DMS 273 treated with DMSO at 0.1 percent for 48 hours (cell line): ENCODE measurements around the gene CGRRF1.

Experiments
- DNase-seq: peaks from one replicate; lab custom pipeline; 2025; lab: John Stamatoyannopoulos, UW

Gene CGRRF1

DNA sequence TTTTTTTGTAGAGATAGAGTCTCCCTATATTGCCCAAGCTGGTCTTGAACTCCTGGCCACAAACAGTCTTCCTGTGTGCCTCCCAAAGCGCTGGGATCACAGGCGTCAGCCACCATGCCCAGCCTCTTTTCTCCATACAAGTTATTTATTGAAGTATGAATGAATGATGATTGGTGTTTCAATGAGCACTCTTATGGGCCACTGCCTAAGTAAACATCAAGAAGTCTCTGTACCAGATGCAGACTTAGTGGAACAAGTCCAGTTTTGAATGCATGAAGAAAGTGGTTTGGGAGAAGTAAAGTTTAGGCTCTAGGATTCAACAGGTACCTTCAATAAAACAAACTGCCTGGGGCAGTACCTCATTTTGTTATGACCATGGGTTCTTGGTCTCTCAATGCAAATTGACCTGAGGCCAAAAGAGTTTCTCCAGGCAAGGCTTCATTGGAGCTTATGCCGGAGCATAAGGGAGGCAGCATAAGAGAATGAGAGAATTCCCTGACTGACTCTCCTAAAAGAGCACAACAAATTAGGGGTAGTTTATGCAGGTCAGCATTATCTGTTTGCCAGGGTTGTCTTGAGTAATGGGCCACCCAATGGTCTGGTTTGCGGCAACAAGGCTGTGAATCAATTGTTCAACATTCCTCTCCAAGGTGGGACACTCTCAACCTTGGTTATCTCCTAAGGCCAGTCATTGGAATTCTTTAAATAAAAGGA, 19.8 kb upstream of the CGRRF1 start:
- DNase-seq = no peak

DNA sequence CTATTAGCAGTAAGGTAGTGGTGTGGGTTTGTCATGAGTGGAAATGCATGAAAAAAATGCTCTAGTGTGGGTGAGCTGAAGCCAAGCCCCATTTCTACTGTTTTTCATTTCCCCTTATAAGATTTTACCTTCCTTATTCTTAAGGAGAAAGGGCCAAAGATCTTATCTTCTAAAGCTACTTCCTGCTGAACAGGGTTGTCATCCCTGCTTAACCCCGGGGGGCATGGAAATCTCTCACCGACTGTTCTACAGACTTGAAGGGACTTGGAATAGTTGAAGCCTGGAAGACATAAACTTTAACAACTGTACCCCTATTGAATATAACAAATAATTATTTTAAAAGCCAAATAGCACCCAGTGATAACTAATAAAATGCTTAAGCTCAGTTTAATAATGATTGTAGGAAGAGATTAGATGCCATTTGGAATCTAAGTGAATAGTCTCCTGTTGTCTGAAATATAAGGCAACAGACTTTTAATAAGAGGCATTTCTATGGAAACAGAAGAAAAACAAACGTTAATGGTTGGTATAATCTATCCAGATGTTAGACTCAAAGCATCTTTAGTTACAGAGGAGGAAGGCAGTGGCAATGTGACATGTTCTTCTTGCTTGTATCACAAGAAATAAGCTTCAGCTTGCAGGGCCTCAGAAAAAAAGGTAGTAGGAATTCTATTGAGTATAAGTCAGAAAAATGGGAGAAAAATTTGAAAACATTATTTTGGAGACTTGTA, 19.1 kb upstream of the CGRRF1 start:
- no peak for DNase-seq

- DNase-seq = no peak
Observed at GRCh38 chr14:54493293-54493692, 16.4 kb upstream of the CGRRF1 start.

GRCh38 chr14:54497224-54497623, 12.5 kb upstream of the CGRRF1 start:
- no peak for DNase-seq

DNA sequence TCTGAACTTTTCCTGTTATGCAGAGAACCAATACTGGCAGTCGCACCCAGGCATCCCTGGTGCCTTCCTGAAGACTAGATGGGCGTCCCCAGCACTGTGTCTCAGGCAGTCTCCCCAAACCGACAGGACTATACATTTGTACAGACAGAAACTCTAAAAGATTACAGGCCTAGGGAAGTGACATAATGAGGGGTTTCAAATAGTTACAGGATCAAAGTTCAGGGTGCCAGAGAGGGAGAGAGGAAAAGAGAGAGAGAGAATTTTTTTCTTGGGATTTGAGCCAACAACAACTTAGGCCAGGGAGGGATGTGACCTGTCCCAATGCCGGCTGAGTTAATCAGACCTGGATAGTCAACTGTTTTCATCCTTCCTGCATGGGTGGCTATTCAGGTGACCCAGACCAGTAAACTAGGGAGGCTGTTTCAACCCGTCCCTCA, 11.6 kb upstream of the CGRRF1 start:
- no peak for DNase-seq

- DNase-seq = no peak
Observed at GRCh38 chr14:54498579-54498978, 11.1 kb upstream of the CGRRF1 start.

GRCh38 chr14:54500744-54501143, 9.0 kb upstream of the CGRRF1 start:
- no peak for DNase-seq

- DNase-seq = no peak
Observed at GRCh38 chr14:54501480-54501879, 8.2 kb upstream of the CGRRF1 start.

DNA sequence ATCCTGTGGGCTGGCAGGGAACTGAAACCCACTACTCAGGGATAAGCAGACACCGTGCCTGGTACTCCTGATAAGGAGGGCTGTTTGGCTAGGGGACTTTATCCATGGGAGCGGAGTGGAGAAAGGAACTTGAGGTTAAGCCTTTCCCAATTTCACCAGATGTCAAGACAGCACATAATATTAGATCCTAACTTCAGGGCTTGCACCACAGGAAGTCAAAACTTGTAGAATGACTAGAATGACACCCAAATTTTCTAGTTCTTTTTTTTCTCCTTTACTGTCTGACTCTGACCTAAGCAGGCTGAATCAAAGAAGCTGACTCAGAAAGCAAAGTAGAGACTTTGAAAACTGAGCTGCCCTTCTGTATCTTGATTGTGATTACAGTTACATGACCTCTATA, 7.1 kb upstream of the CGRRF1 start:
- no peak for DNase-seq

DNA sequence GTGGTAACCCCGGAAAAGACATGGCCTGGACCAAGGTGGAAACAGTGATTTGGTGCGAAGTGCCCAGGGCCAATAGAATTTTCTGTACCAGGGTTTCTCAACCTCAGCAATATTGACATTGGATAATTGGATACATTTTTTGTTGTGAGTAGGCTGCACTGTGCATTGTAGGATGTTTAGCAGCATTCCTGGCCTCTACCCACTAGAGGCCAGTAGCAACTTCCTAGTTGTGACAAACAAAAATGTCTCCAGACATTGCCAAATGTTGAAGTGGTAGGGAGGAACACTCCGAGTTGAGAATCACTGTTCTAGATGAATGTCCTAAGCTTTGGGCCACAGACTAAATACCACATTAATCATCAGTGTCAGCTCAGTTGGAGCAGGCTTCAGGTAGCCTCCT, 6.2 kb upstream of the CGRRF1 start:
- no peak for DNase-seq

- no peak for DNase-seq
Observed at GRCh38 chr14:54512393-54512792, 2.7 kb downstream of the CGRRF1 start.

- DNase-seq = no peak
Observed at GRCh38 chr14:54515670-54516069, 6.0 kb downstream of the CGRRF1 start.

DNA sequence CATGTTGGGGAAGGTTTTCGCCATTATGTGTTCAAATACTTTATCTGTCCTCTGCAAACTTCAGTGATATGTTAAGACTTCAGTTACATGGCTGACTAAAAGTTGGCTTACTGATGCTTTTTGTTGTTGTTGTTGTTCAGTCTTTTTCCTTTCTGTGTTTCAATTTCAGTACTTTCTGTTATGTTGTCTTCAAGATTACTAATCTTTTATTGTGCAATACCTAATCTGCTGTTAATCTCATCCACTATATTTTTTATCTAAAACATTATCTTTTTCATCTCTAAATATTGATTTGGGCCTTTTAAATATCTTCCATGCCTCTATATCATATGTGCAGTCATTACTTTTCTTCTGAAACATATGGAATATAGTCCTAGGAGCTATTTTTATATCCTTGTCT, 7.0 kb downstream of the CGRRF1 start:
- no peak for DNase-seq

DNA sequence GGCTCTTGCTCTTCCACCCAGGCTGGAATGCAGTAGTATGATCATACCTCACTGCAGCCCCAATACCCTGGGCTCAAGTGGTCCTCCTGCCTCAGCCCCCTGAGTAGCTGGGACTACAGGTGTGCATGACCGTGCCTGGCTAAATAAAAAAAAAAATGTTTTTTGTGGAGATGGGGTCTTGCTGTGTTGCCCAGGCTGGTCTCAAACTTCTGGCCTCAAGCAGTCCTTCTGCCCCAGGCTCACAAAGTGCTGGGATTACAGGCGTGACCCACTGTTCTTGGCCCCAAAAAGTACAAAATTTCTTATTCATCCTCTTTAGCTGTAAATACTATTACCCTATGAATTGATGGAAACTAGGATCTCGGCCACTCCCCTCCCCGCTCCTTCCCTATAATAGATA, 14.7 kb downstream of the CGRRF1 start:
- no peak for DNase-seq

DNA sequence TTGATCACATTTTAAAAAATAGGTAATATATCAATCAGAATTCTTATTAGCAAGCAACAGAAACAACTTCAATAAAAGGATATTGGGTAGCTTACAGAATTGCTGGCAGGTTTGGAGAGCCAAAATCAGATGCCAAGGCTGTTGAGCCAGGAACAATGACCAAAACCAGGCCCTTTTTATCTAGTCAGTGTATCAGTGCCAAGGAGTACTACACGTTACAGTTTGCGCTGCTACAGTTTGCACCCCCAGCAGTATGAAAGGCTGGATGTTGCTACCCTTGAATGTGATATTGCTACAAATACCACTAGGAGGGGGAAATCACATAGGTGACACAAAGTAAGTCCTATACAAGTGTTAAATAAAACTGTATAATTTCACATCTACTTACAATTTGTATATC, 19.3 kb downstream of the CGRRF1 start:
- no peak for DNase-seq

DNA sequence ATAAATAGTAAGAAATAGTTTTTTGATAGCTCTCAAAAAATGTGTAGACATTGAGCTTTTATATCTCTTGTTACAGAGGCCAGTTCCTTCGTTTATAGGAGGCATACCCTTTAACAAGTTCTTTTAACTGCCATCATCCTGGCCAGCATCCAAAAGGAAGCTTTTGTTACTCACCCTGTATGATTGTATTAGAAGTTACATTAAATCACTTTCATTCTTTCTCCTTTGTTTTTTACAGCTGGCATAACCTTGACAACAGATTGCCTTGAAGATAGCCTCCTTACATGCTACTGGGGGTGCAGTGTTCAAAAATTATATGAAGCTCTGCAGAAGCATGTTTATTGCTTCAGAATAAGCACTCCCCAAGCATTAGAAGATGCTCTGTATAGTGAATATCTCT, 20.1 kb downstream of the CGRRF1 start:
- DNase-seq = no peak

DNA sequence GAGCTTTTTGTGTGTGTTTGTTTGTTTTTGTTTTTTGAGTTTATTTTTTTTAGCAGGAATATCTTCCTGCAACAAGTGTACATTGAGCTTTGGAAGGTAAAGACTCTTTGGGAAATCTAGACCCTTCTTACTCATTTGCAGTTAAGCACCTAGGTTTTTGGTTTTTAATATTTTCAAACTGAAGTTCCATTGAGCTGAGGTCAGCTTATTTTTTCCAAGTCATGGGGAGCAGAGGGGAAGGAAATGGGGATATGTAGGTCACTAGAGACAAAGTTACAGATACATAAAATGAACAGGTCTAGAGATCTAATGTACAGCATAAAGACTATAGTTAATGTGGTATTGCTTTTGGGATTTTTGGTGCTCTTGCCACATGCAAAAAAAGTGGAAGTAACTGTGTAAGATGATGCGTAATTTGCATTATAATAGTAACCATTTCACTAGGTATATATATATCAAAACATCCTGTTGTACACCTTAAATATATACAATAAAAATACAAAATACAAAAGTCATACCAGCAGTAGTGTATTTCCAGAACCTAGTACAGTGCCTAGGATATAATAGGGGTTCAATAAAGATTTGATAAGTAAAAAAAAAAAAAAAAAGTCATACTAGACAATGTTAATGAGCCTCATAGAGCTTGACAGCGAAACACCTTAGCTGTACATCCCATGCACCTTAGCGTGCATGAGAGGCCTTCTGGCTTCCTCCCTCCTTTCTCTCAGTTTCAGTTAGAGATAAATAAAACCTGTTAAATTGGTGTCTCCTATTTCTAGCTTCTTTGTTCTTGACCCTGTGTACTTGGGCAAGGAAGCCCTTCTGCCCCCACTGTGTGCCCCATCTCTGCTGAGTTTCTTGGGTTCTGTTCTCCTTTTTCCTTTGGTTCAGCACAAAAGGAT, 22.7 kb downstream of the CGRRF1 start:
- DNase-seq = no peak

DNA sequence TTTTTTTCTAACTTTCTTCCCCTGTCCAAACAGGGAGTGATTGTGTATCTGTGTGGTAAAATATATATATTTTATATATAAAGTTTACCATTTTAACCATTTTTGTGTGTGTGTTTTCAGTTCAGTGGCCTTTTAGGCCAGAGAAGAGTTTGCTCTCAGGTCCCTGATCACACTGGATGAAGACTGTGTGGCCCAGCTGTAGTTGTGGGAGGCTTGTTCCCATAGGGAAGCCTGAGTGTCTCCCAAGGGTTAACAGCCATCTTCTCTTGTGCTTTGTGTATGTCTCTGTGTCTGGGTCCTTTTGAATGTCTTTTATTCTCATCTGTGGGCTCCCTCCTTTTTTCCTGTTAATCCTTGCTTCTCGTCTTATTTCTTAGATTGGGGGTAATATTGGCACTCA, 23.4 kb downstream of the CGRRF1 start:
- DNase-seq = no peak

DNA sequence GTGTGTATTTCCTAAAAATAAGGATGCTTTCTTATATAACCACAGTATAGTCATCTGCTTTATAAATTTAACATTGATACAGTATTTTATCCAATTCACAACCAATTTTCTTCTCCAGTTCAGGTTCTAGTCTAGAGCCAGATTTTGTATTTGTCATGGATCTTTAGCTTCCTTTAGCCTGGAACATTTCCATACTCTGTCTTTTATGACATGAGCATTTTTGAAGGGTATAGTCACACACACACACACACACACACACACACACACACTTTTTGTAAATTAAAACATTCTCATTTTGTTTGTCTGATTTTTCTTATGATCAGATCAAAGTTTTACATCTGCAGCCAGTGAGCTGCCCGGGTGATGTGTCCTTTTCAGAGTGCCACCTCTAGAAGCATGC, 25.4 kb downstream of the CGRRF1 start:
- DNase-seq = no peak

DNA sequence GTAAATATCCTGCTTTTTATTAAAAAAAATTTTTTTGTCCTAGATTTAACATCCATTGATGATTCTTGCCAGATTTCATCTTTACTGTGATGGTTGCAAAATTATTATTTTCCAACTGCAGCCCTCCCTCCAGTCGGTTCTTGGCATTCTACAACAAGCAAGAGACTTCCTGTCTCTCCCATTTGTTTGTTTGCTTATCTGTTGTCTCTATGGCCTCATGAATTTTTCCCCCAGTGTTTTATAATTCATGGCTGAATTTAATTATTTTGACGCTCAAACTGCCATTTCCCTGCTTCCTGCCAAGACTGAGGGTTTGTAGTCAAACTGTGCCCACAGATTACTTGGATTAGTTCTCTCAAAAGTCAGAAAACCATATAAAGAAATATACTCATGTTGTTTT, 25.9 kb downstream of the CGRRF1 start:
- no peak for DNase-seq

DNA sequence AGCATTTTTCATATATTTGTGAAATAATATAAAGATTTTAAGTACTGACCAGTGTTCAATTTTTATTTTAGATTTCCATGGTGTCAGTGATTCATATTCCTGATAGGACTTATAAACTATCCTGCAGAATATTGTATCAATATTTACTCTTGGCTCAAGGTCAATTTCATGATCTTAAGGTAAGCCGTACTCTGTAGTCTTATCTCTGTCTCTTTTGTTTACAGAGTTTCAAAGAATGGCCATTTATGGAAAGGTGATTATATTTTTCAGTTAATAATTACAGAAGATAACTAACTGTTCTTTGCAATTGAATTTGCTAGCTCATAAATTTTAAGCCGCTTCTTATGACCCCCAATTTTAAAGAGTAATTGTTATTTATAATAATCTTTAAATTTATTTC, 27.9 kb downstream of the CGRRF1 start:
- DNase-seq = no peak

GRCh38 chr14:54538055-54538454, 28.3 kb downstream of the CGRRF1 start:
- DNase-seq = no peak

GRCh38 chr14:54547583-54547982, 37.9 kb downstream of the CGRRF1 start:
- no peak for DNase-seq
